HEK293 (cell line): ENCODE measurements around the gene NECAB3.
A peak's percentile ranks its signal among the peaks of the same experiment; 100 is the strongest.

Experiments used
- CTCF ChIA-PET: fragments of 350-600 bp; formaldehyde crosslinking; extraction: SDS; loops from one replicate; lab custom pipeline; 2021; ENCODE audit warnings: antibody characterized with exemption; lab: Yijun Ruan, JAX
- POLR2A ChIA-PET: fragments of 300-600 bp; formaldehyde crosslinking; extraction: SDS; loops from one replicate; lab custom pipeline; 2020; ENCODE audit warnings: antibody characterized with exemption, inconsistent platforms; lab: Yijun Ruan, JAX
- H3K27ac ChIP-seq: fragments of 200-500 bp; sonication (Bioruptor generic); 2 replicates; pipeline ENCODE4 v1.5.1; 2014; ENCODE audit warnings: low read depth, low read length, control low read depth, inconsistent platforms; ENCODE audit errors: extremely low read depth
- H3K36me3 ChIP-seq, 2 experiments: fragments of 200-500 bp in 1 of 2; sonication (Bioruptor generic) in 1 of 2; 1 replicate in 1 of 2; 2 replicates in 1 of 2; pipeline ENCODE4 v1.5.1; 2014 to 2017; ENCODE audit warnings: inconsistent platforms in 2 of 2, low read length in 2 of 2; ENCODE audit not compliant: control insufficient read depth in 2 of 2, insufficient read depth in 1 of 2
- H3K4me1 ChIP-seq: fragments of 200-500 bp; sonication (Bioruptor generic); 2 replicates; pipeline ENCODE4 v1.5.1; 2014; ENCODE audit warnings: mild to moderate bottlenecking, low read length, inconsistent platforms; ENCODE audit not compliant: control insufficient read depth, insufficient read depth
- H3K4me3 ChIP-seq: 2 replicates; pipeline ENCODE4 v1.5.1; 2011; ENCODE audit warnings: low read depth, mild to moderate bottlenecking, control low read depth, low read length, moderate library complexity
- H3K9me3 ChIP-seq: fragments of 200-500 bp; sonication (Bioruptor generic); 2 replicates; pipeline ENCODE4 v1.5.1; 2014; ENCODE audit warnings: low read depth, low read length, inconsistent platforms; ENCODE audit not compliant: control insufficient read depth, insufficient read depth
- ZBTB17 ChIP-seq: fragments of 450-650 bp; formaldehyde crosslinking; IDR thresholded peaks from 2 replicates; pipeline ENCODE4 v1.5.1; 2016; ENCODE audit warnings: missing biosample characterization, missing genetic modification characterization
- ZFP37 ChIP-seq: fragments of 450-650 bp; formaldehyde crosslinking; IDR thresholded peaks from 2 replicates; pipeline ENCODE4 v1.5.1; 2016; ENCODE audit warnings: missing biosample characterization, missing genetic modification characterization
- ZNF169 ChIP-seq: fragments of 450-650 bp; formaldehyde crosslinking; IDR thresholded peaks from 2 replicates; pipeline ENCODE4 v1.5.1; 2016; ENCODE audit warnings: missing biosample characterization, missing genetic modification characterization
- TF ChIP-seq, protein P1 (sequence below): fragments of 450-650 bp; formaldehyde crosslinking; optimal IDR thresholded peaks from 2 replicates; pipeline ENCODE3; 2016; ENCODE audit warnings: missing biosample characterization, mild to moderate bottlenecking, missing genetic modification characterization
- TF ChIP-seq, protein P2 (sequence below): IDR thresholded peaks from 2 replicates; pipeline ENCODE4 v1.6.1; 2011; ENCODE audit warnings: mild to moderate bottlenecking, low read depth, low read length, borderline replicate concordance
- TF ChIP-seq, protein P3 (sequence below): fragments of 450-650 bp; formaldehyde crosslinking; IDR thresholded peaks from 2 replicates; pipeline ENCODE4 v1.5.0; 2017; ENCODE audit warnings: missing biosample characterization, missing genetic modification characterization, borderline replicate concordance
- TF ChIP-seq, protein P4 (sequence below): fragments of 450-650 bp; formaldehyde crosslinking; IDR thresholded peaks from 2 replicates; pipeline ENCODE4 v1.5.1; 2017; ENCODE audit warnings: missing biosample characterization, missing genetic modification characterization

NECAB3 gene

DNA sequence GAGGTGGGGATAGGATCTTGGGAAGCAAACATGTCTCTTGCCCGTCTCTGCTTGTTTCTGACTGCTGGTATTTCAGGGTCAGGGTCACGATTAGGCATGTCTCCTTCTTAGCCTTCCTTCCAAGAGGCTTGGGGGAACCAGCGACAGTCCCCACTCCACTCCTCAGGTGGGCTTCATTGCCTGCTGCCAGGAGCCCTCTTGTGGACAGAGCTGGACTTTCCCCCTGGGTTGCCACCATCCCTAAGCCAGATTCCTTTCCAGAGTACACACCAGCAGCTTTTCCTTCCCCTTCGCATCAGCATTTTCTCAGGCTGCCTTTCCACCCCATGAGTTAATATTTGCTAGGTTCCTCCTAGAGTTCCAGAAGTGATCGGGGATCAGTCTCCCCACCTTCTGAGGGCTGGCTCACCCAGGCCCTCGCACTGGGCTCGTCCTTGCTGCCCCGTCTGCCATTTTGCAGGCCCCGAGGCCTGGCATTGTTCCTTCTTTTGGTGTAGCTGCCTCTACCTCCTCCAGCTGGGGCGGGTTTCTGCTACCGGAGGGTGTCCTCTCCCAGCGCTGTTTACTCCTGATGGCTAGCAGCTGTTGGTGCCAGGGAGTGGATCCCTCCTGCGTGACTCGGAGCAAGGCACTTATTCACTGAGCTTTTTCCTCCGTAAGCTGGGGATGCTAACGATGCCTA is 20.9 kb downstream of the NECAB3 start (continued):
- TF ChIP-seq, protein P1, sequence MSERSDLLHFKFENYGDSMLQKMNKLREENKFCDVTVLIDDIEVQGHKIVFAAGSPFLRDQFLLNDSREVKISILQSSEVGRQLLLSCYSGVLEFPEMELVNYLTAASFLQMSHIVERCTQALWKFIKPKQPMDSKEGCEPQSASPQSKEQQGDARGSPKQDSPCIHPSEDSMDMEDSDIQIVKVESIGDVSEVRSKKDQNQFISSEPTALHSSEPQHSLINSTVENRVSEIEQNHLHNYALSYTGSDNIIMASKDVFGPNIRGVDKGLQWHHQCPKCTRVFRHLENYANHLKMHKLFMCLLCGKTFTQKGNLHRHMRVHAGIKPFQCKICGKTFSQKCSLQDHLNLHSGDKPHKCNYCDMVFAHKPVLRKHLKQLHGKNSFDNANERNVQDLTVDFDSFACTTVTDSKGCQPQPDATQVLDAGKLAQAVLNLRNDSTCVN (tag by site-specific recombination), result no peak
- TF ChIP-seq ZFP37, result peak; percentile 49; the same call in 1 of the 2 replicates

DNA sequence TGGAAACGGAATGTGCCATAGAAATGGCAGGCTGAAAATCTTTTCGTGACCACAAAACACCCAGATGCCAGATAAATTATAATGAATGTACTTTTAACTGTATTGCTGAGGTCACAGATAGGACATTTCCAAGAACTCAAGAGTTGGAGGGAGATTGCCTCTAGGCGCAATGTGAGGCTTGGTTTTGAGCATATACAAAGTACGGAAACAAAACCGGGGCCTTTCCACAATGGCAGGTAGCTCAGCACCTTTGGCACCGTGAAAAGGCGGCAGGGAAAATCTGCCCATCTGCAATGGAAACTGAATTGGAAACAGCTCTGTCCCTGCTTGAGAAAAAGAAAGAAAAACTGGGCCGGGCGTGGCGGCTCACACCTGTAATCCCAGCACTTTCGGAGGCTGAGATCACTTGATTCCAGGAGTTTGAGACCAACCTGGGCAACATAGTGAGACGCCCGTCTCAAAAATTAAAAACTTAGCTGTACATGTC is 22.6 kb downstream of the NECAB3 start:
- H3K4me3 ChIP-seq, result no peak overlapping the region
- POLR2A ChIA-PET, result interaction anchor here (2.9 to 3.5 kb wide), 2 partner anchors 12 kb away, joined by 7 to 23 read pairs; no protein-coding TSS in a partner anchor
- H3K27ac ChIP-seq, result no peak overlapping the region

DNA sequence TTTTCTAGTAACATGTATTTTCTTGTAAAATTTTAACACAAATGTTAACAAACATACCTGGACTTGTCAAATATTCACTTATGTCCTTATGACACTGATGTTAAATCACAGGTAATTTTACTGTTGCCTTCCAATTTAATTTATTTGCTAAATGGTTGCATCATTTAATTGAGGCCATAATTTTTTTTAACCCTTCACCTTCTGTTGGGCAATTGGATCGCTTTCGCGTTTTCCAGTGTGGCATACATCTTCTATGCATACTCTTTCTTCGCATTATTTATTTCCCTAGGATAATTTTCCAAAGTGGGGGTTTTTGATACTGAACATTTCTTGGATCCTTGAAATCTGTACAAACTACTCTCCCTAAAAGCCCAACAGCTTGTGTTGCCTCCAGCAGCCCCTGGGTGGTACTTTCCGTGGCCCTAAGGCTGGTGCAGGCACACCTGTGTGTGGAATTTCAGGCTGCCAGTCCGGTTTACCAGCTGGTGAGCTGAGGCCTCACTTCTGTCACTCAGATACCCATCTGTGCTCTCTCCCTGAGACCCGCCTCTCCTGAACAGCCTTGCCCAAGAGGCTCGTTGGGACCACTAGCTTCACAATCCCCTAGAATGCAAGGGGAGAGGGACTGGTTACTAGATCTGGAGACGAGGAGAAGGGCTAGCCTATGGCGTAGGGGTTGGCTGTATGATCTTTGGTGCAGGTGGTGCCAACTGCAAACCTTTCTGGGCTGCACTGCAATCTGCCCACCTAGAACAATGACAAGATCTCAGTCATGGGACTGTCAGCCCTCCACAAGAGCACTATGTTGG is 23.3 kb downstream of the NECAB3 start:
- no peaks in the 10 kb centered on the region for H3K4me1 ChIP-seq
- TF ChIP-seq, protein P2, sequence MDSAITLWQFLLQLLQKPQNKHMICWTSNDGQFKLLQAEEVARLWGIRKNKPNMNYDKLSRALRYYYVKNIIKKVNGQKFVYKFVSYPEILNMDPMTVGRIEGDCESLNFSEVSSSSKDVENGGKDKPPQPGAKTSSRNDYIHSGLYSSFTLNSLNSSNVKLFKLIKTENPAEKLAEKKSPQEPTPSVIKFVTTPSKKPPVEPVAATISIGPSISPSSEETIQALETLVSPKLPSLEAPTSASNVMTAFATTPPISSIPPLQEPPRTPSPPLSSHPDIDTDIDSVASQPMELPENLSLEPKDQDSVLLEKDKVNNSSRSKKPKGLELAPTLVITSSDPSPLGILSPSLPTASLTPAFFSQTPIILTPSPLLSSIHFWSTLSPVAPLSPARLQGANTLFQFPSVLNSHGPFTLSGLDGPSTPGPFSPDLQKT, result no peak
- TF ChIP-seq ZNF169 (tag by site-specific recombination), result no peak
- no peak for TF ChIP-seq ZBTB17 (tag by site-specific recombination)
- CTCF ChIA-PET, result interaction anchor here (0.5 to 2.2 kb wide), 4 partner anchors 12 to 196 kb away, joined by 3 to 9 read pairs (median 4); no protein-coding TSS in a partner anchor
- H3K36me3 ChIP-seq, result peaks cover 1 to 7% of the 10 kb centered on the region in 2 experiments; a peak in 2 of 3 replicates
- H3K4me3 ChIP-seq, result no peak overlapping the region
- no peaks in the 10 kb centered on the region for H3K9me3 ChIP-seq
- H3K27ac ChIP-seq, result no peak overlapping the region
- POLR2A ChIA-PET, result interaction anchor here (0.8 to 2.9 kb wide), 2 partner anchors 13 to 41 kb away, joined by 3 to 7 read pairs; no protein-coding TSS in a partner anchor

More for the DNA sequence above, 22.6 kb downstream of the NECAB3 start:
- TF ChIP-seq, protein P3, sequence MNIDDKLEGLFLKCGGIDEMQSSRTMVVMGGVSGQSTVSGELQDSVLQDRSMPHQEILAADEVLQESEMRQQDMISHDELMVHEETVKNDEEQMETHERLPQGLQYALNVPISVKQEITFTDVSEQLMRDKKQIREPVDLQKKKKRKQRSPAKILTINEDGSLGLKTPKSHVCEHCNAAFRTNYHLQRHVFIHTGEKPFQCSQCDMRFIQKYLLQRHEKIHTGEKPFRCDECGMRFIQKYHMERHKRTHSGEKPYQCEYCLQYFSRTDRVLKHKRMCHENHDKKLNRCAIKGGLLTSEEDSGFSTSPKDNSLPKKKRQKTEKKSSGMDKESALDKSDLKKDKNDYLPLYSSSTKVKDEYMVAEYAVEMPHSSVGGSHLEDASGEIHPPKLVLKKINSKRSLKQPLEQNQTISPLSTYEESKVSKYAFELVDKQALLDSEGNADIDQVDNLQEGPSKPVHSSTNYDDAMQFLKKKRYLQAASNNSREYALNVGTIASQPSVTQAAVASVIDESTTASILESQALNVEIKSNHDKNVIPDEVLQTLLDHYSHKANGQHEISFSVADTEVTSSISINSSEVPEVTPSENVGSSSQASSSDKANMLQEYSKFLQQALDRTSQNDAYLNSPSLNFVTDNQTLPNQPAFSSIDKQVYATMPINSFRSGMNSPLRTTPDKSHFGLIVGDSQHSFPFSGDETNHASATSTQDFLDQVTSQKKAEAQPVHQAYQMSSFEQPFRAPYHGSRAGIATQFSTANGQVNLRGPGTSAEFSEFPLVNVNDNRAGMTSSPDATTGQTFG (tag by site-specific recombination), result no peak
- TF ChIP-seq, protein P4, sequence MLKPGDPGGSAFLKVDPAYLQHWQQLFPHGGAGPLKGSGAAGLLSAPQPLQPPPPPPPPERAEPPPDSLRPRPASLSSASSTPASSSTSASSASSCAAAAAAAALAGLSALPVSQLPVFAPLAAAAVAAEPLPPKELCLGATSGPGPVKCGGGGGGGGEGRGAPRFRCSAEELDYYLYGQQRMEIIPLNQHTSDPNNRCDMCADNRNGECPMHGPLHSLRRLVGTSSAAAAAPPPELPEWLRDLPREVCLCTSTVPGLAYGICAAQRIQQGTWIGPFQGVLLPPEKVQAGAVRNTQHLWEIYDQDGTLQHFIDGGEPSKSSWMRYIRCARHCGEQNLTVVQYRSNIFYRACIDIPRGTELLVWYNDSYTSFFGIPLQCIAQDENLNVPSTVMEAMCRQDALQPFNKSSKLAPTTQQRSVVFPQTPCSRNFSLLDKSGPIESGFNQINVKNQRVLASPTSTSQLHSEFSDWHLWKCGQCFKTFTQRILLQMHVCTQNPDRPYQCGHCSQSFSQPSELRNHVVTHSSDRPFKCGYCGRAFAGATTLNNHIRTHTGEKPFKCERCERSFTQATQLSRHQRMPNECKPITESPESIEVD, result 0 out of 2 replicates have a peak, but pooled peaks have one; percentile 37
- CTCF ChIA-PET, result interaction anchor here (0.6 to 2.7 kb wide), 6 partner anchors 11 to 194 kb away, joined by 3 to 9 read pairs (median 4); no protein-coding TSS in a partner anchor
- H3K36me3 ChIP-seq, result peaks cover 0 to 6% of the 10 kb centered on the region in 2 experiments; a peak in 1 of 3 replicates
- H3K9me3 ChIP-seq, result no peaks in the 10 kb centered on the region
- no peaks in the 10 kb centered on the region for H3K4me1 ChIP-seq
